Liver (tissue), 9 donors: ENCODE results near the gene MPND. TPM values are rescaled to one million over a fixed set of nuclear protein-coding genes. Genes with fewer than 3 reads are reported as not detected.
A peak's percentile ranks its signal among the peaks of the same experiment; 100 is the strongest.
"Not testable (repeated sequence)": the region's sequence is repeated elsewhere in the genome, so short reads cannot be mapped to it uniquely, and the experiment has no call there.

Experiments used
- DNase-seq: peaks from one replicate; pipeline ENCODE4 v3.0.0-alpha.2; 2017; ENCODE audit warnings: low spot score
- H3K27ac ChIP-seq, 2 donors: one replicate each; pipeline ENCODE4 v1.7.0; 2013; ENCODE audit warnings: inconsistent platforms in 2 of 2, low read length in 2 of 2, control low read depth in 1 of 2, low read depth in 1 of 2, mild to moderate bottlenecking in 1 of 2
- H3K27me3 ChIP-seq, 4 donors: one replicate each; pipeline versions ENCODE4 v1.6.1 to v1.7.0; 2013; ENCODE audit warnings: low read length in 3 of 4, inconsistent platforms in 1 of 4, mild to moderate bottlenecking in 1 of 4, moderate library complexity in 1 of 4; ENCODE audit not compliant: control insufficient read depth in 4 of 4, insufficient read depth in 4 of 4
- H3K36me3 ChIP-seq, 4 donors: one replicate each; pipeline versions ENCODE4 v1.6.1 to v1.7.0; 2013; ENCODE audit warnings: low read length in 3 of 4, mild to moderate bottlenecking in 3 of 4, low read depth in 1 of 4, moderate library complexity in 1 of 4; ENCODE audit not compliant: control insufficient read depth in 4 of 4, insufficient read depth in 3 of 4
- H3K4me1 ChIP-seq, 4 donors: one replicate each; pipeline versions ENCODE4 v1.6.1 to v1.7.0; 2013; ENCODE audit warnings: low read length in 3 of 4, mild to moderate bottlenecking in 3 of 4, moderate library complexity in 1 of 4; ENCODE audit not compliant: control insufficient read depth in 4 of 4, insufficient read depth in 4 of 4
- H3K4me3 ChIP-seq, 3 donors: one replicate each; pipeline versions ENCODE4 v1.6.1 to v1.7.0; 2013; ENCODE audit warnings: low read length in 3 of 3, control low read depth in 1 of 3, low read depth in 1 of 3, mild to moderate bottlenecking in 1 of 3
- H3K9ac ChIP-seq, 2 donors: one replicate each; pipeline ENCODE4 v1.7.0; 2013; ENCODE audit warnings: low read length in 2 of 2, mild to moderate bottlenecking in 2 of 2, moderate library complexity in 2 of 2, control low read depth in 1 of 2, low read depth in 1 of 2
- H3K9me3 ChIP-seq, 4 donors: one replicate each; pipeline versions ENCODE4 v1.6.1 to v1.7.0; 2013; ENCODE audit warnings: low read length in 3 of 4; ENCODE audit not compliant: control insufficient read depth in 4 of 4
- ATF3 ChIP-seq: IDR thresholded peaks from 2 replicates; pipeline ENCODE4 v1.6.1; 2016; ENCODE audit warnings: antibody characterized with exemption
- EGR1 ChIP-seq, 2 donors: IDR thresholded peaks; 2 replicates each; pipeline ENCODE4 v1.6.1; 2016 to 2018; ENCODE audit warnings: antibody characterized with exemption in 2 of 2, low read depth in 2 of 2
- HNF4A ChIP-seq, 2 donors: conservative IDR thresholded peaks; 2 replicates each; pipeline ENCODE4 v1.6.1; 2016; ENCODE audit warnings: antibody characterized with exemption in 2 of 2, mild to moderate bottlenecking in 2 of 2
- HNF4G ChIP-seq: IDR thresholded peaks from 2 replicates; pipeline ENCODE4 v1.6.1; 2016; ENCODE audit warnings: antibody characterized with exemption
- JUND ChIP-seq, 2 donors: IDR thresholded peaks; 2 replicates each; pipeline ENCODE4 v1.6.1; 2016; ENCODE audit warnings: antibody characterized with exemption in 2 of 2
- RAD21 ChIP-seq, 2 donors: IDR thresholded peaks; 2 replicates each; pipeline ENCODE4 v1.6.1; 2016; ENCODE audit warnings: antibody characterized with exemption in 2 of 2, mild to moderate bottlenecking in 2 of 2
- REST ChIP-seq: IDR thresholded peaks from 2 replicates; pipeline ENCODE4 v1.6.1; 2016; ENCODE audit warnings: antibody characterized with exemption, mild to moderate bottlenecking
- SP1 ChIP-seq: IDR thresholded peaks from 2 replicates; pipeline ENCODE4 v1.6.1; 2018; ENCODE audit warnings: antibody characterized with exemption, mild to moderate bottlenecking
- WGBS: extraction: QIAGEN DNeasy Blood & Tissue Kit; methylation state at CpG from one replicate; pipeline ENCODE4 v1.1.7; 2013; 5-methylcytosine and 5-hydroxymethylcytosine counted together
- polyA plus RNA-seq, 2 donors: library from polyadenylated mRNA; stranded (reverse) in 1 of 2; unstranded in 1 of 2; fragments of 200-250 nt in 1 of 2; fragments of >200 nt in 1 of 2; fragmentation: Nextera tagmentation in 1 of 2; extraction: Ambion mirVana in 1 of 2; gene quantifications; one replicate each; pipeline versions ENCODE4 v1.2.1 to v1.2.3, GENCODE V29; 2013 to 2015
- total RNA-seq, 2 donors: library from RNA; depleted of rRNA; stranded (reverse); fragments of >200 nt; gene quantifications; one replicate each; pipeline ENCODE4 v1.2.3, GENCODE V29; 2014
- donor health status: healthy.
- donor health status: healthy.
- donor health status: healthy.
- donor health status: healthy.
- donor health status: healthy.

MPND gene
- total and polyA plus RNA-seq, 4 donors, result 4.7 to 9.9 (median 9.2) TPM

- Histone ChIP-seq H3K9ac (no peak overlapping the region), H3K9me3 (no peaks in the 10 kb centered on the region), H3K36me3 (peaks cover 0 to 3% (median 1%) of the 10 kb centered on the region in 4 donors), H3K4me3 (peak overlapping the region; percentile 38 to 47 (median 42)), H3K27ac (no peak overlapping the region), H3K27me3 (no peaks in the 10 kb centered on the region), H3K4me1 (peaks cover 3 to 14% (median 8%) of the 10 kb centered on the region in 4 donors)
- DNase-seq, result no peak
- TF ChIP-seq REST, result no peak
- no peak for TF ChIP-seq JUND (IDR thresholded peaks at IDR 0.05)
- WGBS, result 23% methylated on average over 13 of the region's 13 CpGs
These were observed 15.5 kb upstream of the MPND start for GRCh38 chr19:4327877-4328242.

- Histone ChIP-seq H3K4me3 (peak overlapping the region in 1 of 3 donors; percentile 43), H3K4me1 (peaks cover 3 to 12% (median 8%) of the 10 kb centered on the region in 4 donors), H3K36me3 (peaks cover 0 to 3% (median 2%) of the 10 kb centered on the region in 4 donors), H3K27me3 (no peaks in the 10 kb centered on the region), H3K9me3 (no peaks in the 10 kb centered on the region), H3K9ac (peak overlapping the region in 1 of 2 donors; percentile 25), H3K27ac (peak overlapping the region in 1 of 2 donors; percentile 7)
- 19% methylated on average over 48 of the region's 49 CpGs for WGBS
- no peak for TF ChIP-seq EGR1 (IDR thresholded peaks at IDR 0.05; ENCODE audit: low read depth in 2 of 2)
- peak; percentile 8 to 38 for TF ChIP-seq HNF4A (conservative IDR thresholded peaks at IDR 0.05)
- peak; percentile 100 for TF ChIP-seq SP1
- DNase-seq, result peak; percentile 95
These were observed 14.9 kb upstream of the MPND start for GRCh38 chr19:4328243-4328990.

GRCh38 chr19:4328991-4329681, 14.2 kb upstream of the MPND start:
- H3K36me3 ChIP-seq, H3K9ac ChIP-seq, H3K27ac ChIP-seq, H3K9me3 ChIP-seq, H3K27me3 ChIP-seq, DNase-seq: not testable (repeated sequence)
- WGBS, result 71% methylated on average over 35 of the region's 35 CpGs
- peaks cover 3 to 12% (median 8%) of the 10 kb centered on the region in 4 donors for H3K4me1 ChIP-seq
- peak overlapping the region in 1 of 3 donors; percentile 43 for H3K4me3 ChIP-seq

GRCh38 chr19:4329858-4330257, 13.5 kb upstream of the MPND start:
- H3K27ac ChIP-seq, result no peak overlapping the region
- no peaks in the 10 kb centered on the region for H3K9me3 ChIP-seq
- 96% methylated on average over 19 of the region's 19 CpGs for WGBS
- TF ChIP-seq HNF4G (no peak), RAD21 (IDR thresholded peaks at IDR 0.05) (no peak), ATF3 (no peak)
- DNase-seq, result no peak
- no peak overlapping the region for H3K9ac ChIP-seq
- H3K4me3 ChIP-seq, result no peak overlapping the region
- H3K27me3 ChIP-seq, result no peaks in the 10 kb centered on the region
- peaks cover 0 to 6% (median 2%) of the 10 kb centered on the region in 4 donors for H3K36me3 ChIP-seq
- peaks cover 3 to 12% (median 8%) of the 10 kb centered on the region in 4 donors for H3K4me1 ChIP-seq
